ENCODE data around the gene JPH2.

DNA sequence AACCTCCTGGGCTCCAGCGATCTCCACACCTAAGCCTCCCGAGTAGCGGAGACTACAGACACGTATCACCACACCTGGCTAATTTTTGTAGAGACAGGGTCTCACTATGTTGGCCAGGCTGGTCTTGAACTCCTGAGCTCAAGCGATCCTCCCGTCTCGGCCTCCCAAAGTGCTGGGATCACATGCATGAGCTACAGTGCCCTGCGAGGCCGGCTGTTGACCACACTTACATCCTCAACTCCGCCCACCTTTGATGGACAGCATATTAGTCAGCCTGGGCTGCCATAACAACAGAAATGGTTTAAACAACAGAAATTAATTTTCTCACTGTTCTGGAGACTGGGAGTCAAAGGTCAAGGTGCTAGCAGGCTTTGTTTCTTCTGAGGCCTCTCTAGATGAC, 107.7 kb downstream of the JPH2 start:
- no peak for TF ChIP-seq POLR2A (IDR thresholded peaks at IDR 0.05; ENCODE audit: low read depth, low read length)
- TF ChIP-seq RAD21 (IDR thresholded peaks at IDR 0.05; ENCODE audit: low read length) = no peak
- TF ChIP-seq CTCF (conservative IDR thresholded peaks at IDR 0.05; ENCODE audit: low read depth, low read length) = no peak
- TF ChIP-seq CEBPB (IDR thresholded peaks at IDR 0.05; ENCODE audit: low read depth, low read length) = no peak
- TF ChIP-seq CHD1 (IDR thresholded peaks at IDR 0.05; ENCODE audit: low read depth, low read length) = no peak
- no peak for TF ChIP-seq BHLHE40 (IDR thresholded peaks at IDR 0.05; ENCODE audit: low read depth, low read length)
- TF ChIP-seq, protein P1, sequence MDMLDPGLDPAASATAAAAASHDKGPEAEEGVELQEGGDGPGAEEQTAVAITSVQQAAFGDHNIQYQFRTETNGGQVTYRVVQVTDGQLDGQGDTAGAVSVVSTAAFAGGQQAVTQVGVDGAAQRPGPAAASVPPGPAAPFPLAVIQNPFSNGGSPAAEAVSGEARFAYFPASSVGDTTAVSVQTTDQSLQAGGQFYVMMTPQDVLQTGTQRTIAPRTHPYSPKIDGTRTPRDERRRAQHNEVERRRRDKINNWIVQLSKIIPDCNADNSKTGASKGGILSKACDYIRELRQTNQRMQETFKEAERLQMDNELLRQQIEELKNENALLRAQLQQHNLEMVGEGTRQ (IDR thresholded peaks at IDR 0.05; ENCODE audit: low read depth, low read length) = no peak
- TF ChIP-seq, protein P2, sequence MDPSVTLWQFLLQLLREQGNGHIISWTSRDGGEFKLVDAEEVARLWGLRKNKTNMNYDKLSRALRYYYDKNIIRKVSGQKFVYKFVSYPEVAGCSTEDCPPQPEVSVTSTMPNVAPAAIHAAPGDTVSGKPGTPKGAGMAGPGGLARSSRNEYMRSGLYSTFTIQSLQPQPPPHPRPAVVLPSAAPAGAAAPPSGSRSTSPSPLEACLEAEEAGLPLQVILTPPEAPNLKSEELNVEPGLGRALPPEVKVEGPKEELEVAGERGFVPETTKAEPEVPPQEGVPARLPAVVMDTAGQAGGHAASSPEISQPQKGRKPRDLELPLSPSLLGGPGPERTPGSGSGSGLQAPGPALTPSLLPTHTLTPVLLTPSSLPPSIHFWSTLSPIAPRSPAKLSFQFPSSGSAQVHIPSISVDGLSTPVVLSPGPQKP (IDR thresholded peaks at IDR 0.05; ENCODE audit: borderline replicate concordance, low read depth, low read length) = no peak
